ENCODE data around the gene PC.

Gene PC

DNA sequence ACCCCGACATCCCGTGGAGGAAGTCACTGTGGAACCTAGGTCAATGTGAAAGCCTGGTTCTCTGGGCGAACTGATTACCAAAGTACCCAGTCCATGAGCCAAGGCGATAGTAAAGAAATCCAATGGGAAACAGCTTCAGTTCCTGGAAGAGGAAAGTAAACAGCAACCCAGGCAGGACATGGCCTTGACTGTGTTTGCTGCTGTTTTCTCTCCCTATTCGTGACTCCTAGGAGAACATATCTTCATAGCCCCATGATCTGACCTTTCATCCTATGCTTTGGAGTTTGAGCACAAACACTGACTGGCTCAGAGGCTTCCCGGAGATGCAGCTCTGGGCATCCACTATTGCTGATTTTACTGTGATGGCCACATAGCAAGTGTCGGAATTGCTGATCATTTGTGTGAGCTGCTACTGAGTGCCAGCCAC lies 56.2 kb downstream of the PC start:
- TF ChIP-seq, protein P1, sequence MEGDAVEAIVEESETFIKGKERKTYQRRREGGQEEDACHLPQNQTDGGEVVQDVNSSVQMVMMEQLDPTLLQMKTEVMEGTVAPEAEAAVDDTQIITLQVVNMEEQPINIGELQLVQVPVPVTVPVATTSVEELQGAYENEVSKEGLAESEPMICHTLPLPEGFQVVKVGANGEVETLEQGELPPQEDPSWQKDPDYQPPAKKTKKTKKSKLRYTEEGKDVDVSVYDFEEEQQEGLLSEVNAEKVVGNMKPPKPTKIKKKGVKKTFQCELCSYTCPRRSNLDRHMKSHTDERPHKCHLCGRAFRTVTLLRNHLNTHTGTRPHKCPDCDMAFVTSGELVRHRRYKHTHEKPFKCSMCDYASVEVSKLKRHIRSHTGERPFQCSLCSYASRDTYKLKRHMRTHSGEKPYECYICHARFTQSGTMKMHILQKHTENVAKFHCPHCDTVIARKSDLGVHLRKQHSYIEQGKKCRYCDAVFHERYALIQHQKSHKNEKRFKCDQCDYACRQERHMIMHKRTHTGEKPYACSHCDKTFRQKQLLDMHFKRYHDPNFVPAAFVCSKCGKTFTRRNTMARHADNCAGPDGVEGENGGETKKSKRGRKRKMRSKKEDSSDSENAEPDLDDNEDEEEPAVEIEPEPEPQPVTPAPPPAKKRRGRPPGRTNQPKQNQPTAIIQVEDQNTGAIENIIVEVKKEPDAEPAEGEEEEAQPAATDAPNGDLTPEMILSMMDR (conservative IDR thresholded peaks at IDR 0.05; ENCODE audit: low read depth, low read length), result no peak
- no peak for DNase-seq (ENCODE audit: low read depth)
- no peak overlapping the region for H3K4me3 ChIP-seq (ENCODE audit: low read depth, low read length)

DNA sequence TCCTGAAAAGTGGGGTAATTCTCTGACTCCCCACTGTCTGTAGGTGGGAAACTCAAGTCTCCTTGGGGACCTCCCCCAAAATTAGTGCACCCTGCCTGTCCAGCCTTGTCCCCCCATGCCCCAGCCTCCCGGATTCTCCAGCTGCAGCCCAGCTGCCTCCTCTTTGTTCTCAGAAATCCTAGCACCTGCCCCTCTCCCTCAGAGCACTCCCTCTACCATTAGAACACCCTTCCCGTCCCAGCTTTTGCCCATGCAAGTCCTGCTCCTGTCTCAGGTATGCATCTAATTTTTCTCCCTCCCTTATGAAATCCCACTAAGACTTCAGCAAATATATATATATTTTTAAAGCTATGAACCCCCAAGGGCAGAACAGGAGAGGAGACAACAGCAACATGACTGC lies 64.0 kb downstream of the PC start:
- no peak for DNase-seq (ENCODE audit: low read depth)
- TF ChIP-seq, protein P1 (conservative IDR thresholded peaks at IDR 0.05; ENCODE audit: low read depth, low read length), result no peak
- H3K4me3 ChIP-seq (ENCODE audit: low read depth, low read length), result no peak overlapping the region

DNA sequence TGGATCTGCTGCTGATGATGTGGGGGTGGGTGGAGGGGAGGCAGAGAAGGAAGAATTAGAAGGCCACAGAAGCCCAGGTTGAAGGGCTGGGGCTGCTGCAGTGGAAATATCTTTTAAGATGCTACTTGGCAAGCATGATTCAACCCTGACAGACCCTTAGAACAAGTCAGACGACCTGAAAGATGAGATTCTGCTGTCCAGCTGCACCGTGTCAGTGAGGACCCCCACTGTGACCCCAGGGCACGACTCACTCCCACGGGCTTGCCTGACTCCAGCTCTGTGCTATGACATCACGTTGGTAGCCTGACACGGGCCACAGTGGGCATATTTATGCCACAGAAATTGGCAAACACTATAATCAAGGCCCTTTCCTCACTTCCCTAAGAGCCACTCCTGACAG lies 65.3 kb downstream of the PC start:
- TF ChIP-seq, protein P1 (conservative IDR thresholded peaks at IDR 0.05; ENCODE audit: low read depth, low read length), result no peak

DNA sequence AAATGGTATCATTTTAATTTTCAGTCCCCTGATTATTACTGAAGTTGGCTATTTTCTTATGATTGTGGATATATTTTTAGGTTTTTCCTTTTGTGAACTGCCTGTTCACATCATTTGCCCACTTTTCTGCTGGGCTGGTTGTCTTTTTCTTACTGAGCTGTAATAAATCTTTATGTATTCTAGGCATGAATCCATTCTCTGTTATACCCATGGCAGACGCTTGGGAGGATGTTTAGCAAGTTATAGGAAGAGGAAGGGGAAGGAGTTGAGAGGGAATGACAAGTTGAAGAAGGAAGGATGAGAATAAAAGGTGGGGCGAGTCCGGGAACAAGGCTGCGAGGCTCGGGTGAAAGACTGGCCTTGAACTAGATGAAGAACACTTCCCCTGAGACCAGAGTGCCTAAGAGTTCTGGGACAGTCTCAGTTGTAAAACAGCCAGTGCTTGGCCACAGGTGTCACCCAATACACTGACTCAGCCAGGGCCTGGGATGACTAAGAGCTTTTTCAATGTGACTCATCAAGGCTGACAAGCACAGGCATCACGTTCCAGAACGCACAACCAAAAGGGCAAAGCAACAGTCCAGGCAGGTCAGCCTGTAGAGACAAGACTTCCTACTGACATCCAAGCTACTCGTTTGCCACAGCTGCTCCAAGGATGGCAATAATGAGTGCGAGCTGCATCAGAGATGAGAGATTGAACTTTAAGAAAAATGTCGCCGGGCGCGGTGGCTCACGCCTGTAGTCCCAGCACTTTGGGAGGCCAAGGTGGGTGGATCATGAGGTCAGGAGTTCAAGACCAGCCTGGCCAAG lies 66.1 kb downstream of the PC start:
- H3K4me3 ChIP-seq (ENCODE audit: low read depth, low read length), result no peak overlapping the region
- peak; percentile 96 for DNase-seq (ENCODE audit: low read depth)
- TF ChIP-seq, protein P1 (conservative IDR thresholded peaks at IDR 0.05; ENCODE audit: low read depth, low read length), result peak; percentile 14

More for the DNA sequence above, 65.3 kb downstream of the PC start:
- H3K4me3 ChIP-seq (ENCODE audit: low read depth, low read length), result no peak overlapping the region
- DNase-seq (ENCODE audit: low read depth), result no peak

DNA sequence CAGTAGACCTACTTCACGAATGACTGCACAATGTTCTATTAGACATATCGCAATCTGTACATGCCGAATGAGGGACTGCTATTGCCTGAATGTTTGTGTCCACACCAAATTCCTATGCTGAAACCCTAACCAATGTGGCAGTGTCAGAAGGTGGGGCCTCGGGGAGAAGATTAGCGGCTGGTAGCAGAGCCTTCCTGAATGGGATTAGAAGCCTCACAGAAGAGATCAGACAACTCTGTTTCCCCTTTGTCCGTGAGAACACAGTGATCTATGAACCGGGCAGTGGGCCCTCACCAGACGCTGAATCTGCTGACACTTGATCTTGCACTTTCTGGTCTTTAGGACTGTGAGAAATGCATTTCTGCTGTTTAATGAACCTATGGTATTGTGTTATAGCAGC lies 68.2 kb downstream of the PC start:
- no peak overlapping the region for H3K4me3 ChIP-seq (ENCODE audit: low read depth, low read length)
- DNase-seq (ENCODE audit: low read depth), result no peak
- TF ChIP-seq, protein P1 (conservative IDR thresholded peaks at IDR 0.05; ENCODE audit: low read depth, low read length), result no peak

DNA sequence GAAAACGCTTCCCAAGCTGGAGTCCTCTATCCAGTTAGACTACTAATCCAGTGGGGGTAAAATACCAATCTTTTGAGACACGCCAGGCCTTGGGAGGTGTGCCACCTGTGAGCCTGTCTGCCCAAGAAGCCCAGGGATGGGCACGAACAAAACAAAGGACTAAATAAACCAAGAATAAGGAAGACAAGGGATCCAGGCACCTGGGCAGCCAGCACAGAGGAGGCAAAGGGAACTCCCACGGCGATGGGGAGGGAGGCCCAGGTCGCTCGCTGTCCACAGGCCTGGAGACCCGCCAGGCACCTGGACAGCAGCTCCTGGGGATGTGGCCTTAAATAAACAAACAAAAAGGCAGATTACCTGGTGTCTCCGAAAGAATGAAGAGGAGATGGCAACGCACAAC lies 69.9 kb downstream of the PC start:
- no peak overlapping the region for H3K4me3 ChIP-seq (ENCODE audit: low read depth, low read length)
- TF ChIP-seq, protein P1 (conservative IDR thresholded peaks at IDR 0.05; ENCODE audit: low read depth, low read length), result no peak
- no peak for DNase-seq (ENCODE audit: low read depth)

DNA sequence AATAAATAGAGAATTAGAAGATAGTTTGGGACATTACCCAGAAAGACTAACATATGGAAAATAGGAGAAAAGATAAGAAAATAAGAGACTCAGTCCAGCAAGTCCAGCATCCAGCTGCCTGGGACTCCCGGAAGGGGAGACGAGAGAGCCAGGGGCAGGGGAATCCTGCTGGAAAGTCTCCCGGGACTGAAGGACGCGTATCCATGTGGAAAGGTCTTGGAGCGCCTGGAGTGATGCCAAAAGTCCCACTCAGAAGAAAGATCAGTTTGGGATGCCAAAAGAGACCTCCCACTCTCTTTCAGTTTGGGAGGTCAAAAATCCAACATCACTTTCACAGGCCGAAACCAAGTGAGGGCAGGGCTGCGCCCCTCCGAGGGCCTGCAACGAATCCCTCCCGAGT lies 70.7 kb downstream of the PC start:
- DNase-seq (ENCODE audit: low read depth), result no peak
- H3K4me3 ChIP-seq (ENCODE audit: low read depth, low read length), result no peak overlapping the region
- TF ChIP-seq, protein P1 (conservative IDR thresholded peaks at IDR 0.05; ENCODE audit: low read depth, low read length), result no peak

All from choroid plexus epithelial cell (primary cell).